Measurements from ENCODE around the gene BLVRB. TPM values are rescaled to one million over a fixed set of nuclear protein-coding genes. Genes with fewer than 3 reads are reported as not detected.

Gene BLVRB
- polyA plus RNA-seq, 1 donor (not counting 4 experiments of a cell fraction or from before 2014, with no cell fraction given): 52.5 TPM

GRCh38 chr19:40494191-40494838 lies 28.8 kb upstream of the BLVRB start:
- Histone ChIP-seq H3K9me3 (ENCODE audit: control insufficient read depth, low read depth, low read length) (no peaks in the 10 kb centered on the region), H3K9ac (ENCODE audit: control insufficient read depth, extremely low read depth, insufficient read depth, low read length) (no peak overlapping the region), H3K36me3 (ENCODE audit: control insufficient read depth in 2 of 2, extremely low read depth in 1 of 2, insufficient read depth in 2 of 2, low read length in 2 of 2) (no peaks in the 10 kb centered on the region), H3K4me1 (ENCODE audit: control insufficient read depth, extremely low read depth, insufficient read depth, low read length) (no peaks in the 10 kb centered on the region), H3K79me2 (ENCODE audit: control insufficient read depth, insufficient read depth, low read length) (no peaks in the 10 kb centered on the region), H3K4me3 (ENCODE audit: control insufficient read depth in 2 of 3, extremely low read depth in 1 of 3, insufficient read depth in 2 of 3, low read depth in 1 of 3, low read length in 3 of 3) (no peak overlapping the region), H3K27me3 (ENCODE audit: control insufficient read depth, extremely low read depth, insufficient read depth, low read length) (no peaks in the 10 kb centered on the region), H3K4me2 (ENCODE audit: control insufficient read depth, extremely low read depth, insufficient read depth, low read depth, low read length) (no peak overlapping the region), H2AFZ (ENCODE audit: control insufficient read depth, low read length) (no peak overlapping the region), H4K20me1 (ENCODE audit: control insufficient read depth, extremely low read depth, insufficient read depth, low read length) (no peaks in the 10 kb centered on the region), H3K9me1 (ENCODE audit: control insufficient read depth, extremely low read depth, insufficient read depth, low read length) (no peaks in the 10 kb centered on the region), H3K27ac (ENCODE audit: control insufficient read depth, insufficient read depth, low read length) (no peak overlapping the region)
- TF ChIP-seq EZH2 (IDR thresholded peaks at IDR 0.05; ENCODE audit: low read length) (no peak), CTCF (optimal IDR thresholded peaks at IDR 0.05 in 1 of 3, IDR thresholded peaks at IDR 0.05 in 1 of 3, conservative IDR thresholded peaks at IDR 0.05 in 1 of 3; ENCODE audit: extremely low read depth in 1 of 3, insufficient read depth in 2 of 3, low read length in 3 of 3) (no peak)
- FAIRE-seq (no peak), DNase-seq (ENCODE audit: low read depth, low spot score) (no peak)
- dilution Hi-C loops (cut with MboI; ENCODE audit: extremely low pct_ligation_motif_present, low sequenced_read_pairs): no loop called here

GRCh38 chr19:40493778-40494177 lies 28.2 kb upstream of the BLVRB start:
- H2AFZ ChIP-seq (ENCODE audit: control insufficient read depth, low read length): no peak overlapping the region
- no peaks in the 10 kb centered on the region for H3K9me3 ChIP-seq (ENCODE audit: control insufficient read depth, low read depth, low read length)
- H3K4me3 ChIP-seq (ENCODE audit: control insufficient read depth in 2 of 3, extremely low read depth in 1 of 3, insufficient read depth in 2 of 3, low read depth in 1 of 3, low read length in 3 of 3): no peak overlapping the region
- H4K20me1 ChIP-seq (ENCODE audit: control insufficient read depth, extremely low read depth, insufficient read depth, low read length): no peaks in the 10 kb centered on the region
- H3K36me3 ChIP-seq (ENCODE audit: control insufficient read depth in 2 of 2, extremely low read depth in 1 of 2, insufficient read depth in 2 of 2, low read length in 2 of 2): no peaks in the 10 kb centered on the region
- no peak overlapping the region for H3K4me2 ChIP-seq (ENCODE audit: control insufficient read depth, extremely low read depth, insufficient read depth, low read depth, low read length)
- dilution Hi-C loops (cut with MboI; ENCODE audit: extremely low pct_ligation_motif_present, low sequenced_read_pairs): no loop called here
- DNase-seq (ENCODE audit: low read depth, low spot score): no peak
- no peak for FAIRE-seq
- no peaks in the 10 kb centered on the region for H3K9me1 ChIP-seq (ENCODE audit: control insufficient read depth, extremely low read depth, insufficient read depth, low read length)
- TF ChIP-seq CTCF (optimal IDR thresholded peaks at IDR 0.05 in 1 of 3, IDR thresholded peaks at IDR 0.05 in 1 of 3, conservative IDR thresholded peaks at IDR 0.05 in 1 of 3; ENCODE audit: extremely low read depth in 1 of 3, insufficient read depth in 2 of 3, low read length in 3 of 3) (no peak), EZH2 (IDR thresholded peaks at IDR 0.05; ENCODE audit: low read length) (no peak)
- H3K27me3 ChIP-seq (ENCODE audit: control insufficient read depth, extremely low read depth, insufficient read depth, low read length): no peaks in the 10 kb centered on the region
- H3K79me2 ChIP-seq (ENCODE audit: control insufficient read depth, insufficient read depth, low read length): no peaks in the 10 kb centered on the region
- H3K9ac ChIP-seq (ENCODE audit: control insufficient read depth, extremely low read depth, insufficient read depth, low read length): no peak overlapping the region
- no peak overlapping the region for H3K27ac ChIP-seq (ENCODE audit: control insufficient read depth, insufficient read depth, low read length)
- no peaks in the 10 kb centered on the region for H3K4me1 ChIP-seq (ENCODE audit: control insufficient read depth, extremely low read depth, insufficient read depth, low read length)
